Prostate gland (tissue), 2 donors: ENCODE data around the gene CORO1C. TPM values are rescaled to one million over a fixed set of nuclear protein-coding genes. Genes with fewer than 3 reads are reported as not detected.

ENCODE experiments used
- DNase-seq: peaks from one replicate; pipeline ENCODE4 v3.0.0-alpha.2; 2019; ENCODE audit warnings: low spot score
- H3K27ac ChIP-seq, 2 donors: fragments of 200-600 bp; sonication (generic); 2 replicates each; pipeline ENCODE4 v1.5.1; 2017 to 2019
- H3K27me3 ChIP-seq: fragments of 200-600 bp; sonication (generic); replicated peaks from 2 replicates; pipeline ENCODE4 v1.5.1; 2019; ENCODE audit not compliant: insufficient read depth
- H3K36me3 ChIP-seq, 2 donors: fragments of 200-600 bp; sonication (generic); 1 replicate in 1 of 2; 2 replicates in 1 of 2; pipeline versions ENCODE4 v1.5.1 to v1.8.1; 2017 to 2019
- H3K4me1 ChIP-seq: fragments of 200-600 bp; sonication (generic); replicated peaks from 2 replicates; pipeline ENCODE4 v1.5.1; 2019
- H3K4me3 ChIP-seq, 2 donors: fragments of 200-600 bp; sonication (generic); 2 replicates each; pipeline ENCODE4 v1.5.1; 2017 to 2019
- H3K9me3 ChIP-seq: fragments of 200-600 bp; sonication (generic); 2 replicates; pipeline ENCODE4 v1.5.1; 2017
- CTCF ChIP-seq, 4 experiments: fragments of 200-600 bp in 2 of 4; fragments of 450-650 bp in 2 of 4; sonication (generic) in 2 of 4; IDR thresholded peaks; 1 replicate in 3 of 4; 2 replicates in 1 of 4; pipeline ENCODE4 v1.5.1; 2016 to 2019; ENCODE audit warnings: antibody characterized with exemption in 4 of 4, mild to moderate bottlenecking in 2 of 4, moderate library complexity in 2 of 4
- POLR2A ChIP-seq: fragments of 450-650 bp; IDR thresholded peaks from one replicate; pipeline ENCODE4 v1.6.1; 2016; ENCODE audit warnings: antibody characterized with exemption, mild to moderate bottlenecking
- POLR2AphosphoS5 ChIP-seq: sonication (generic); formaldehyde crosslinking; IDR thresholded peaks from one replicate; pipeline ENCODE4 v1.6.1; 2017; ENCODE audit warnings: antibody characterized with exemption
- WGBS: methylation state at CpG from one replicate; pipeline ENCODE4 v1.1.5; 2018; 5-methylcytosine and 5-hydroxymethylcytosine counted together
- intact Hi-C: fragments of 100-400 bp; cut with DNase I; formaldehyde crosslinking; loops from one replicate; pipeline ENCODE4 v1.14.2; 2022
- total RNA-seq, 2 donors: library from RNA; depleted of rRNA; stranded (reverse); fragments of >200 nt; gene quantifications; one replicate each; pipeline ENCODE4 v1.1.0, GENCODE V29; 2016

CORO1C gene
- total RNA-seq, 2 donors from 2014 or later: 34.9 to 105 TPM

GRCh38 chr12:108683906-108684556 is 47.3 kb downstream of the CORO1C start:
- Histone ChIP-seq H3K27me3 (no peaks in the 10 kb centered on the region), H3K36me3 (no peaks in the 10 kb centered on the region), H3K27ac (peak overlapping the region in 1 of 2 donors; percentile 14), H3K4me3 (no peak overlapping the region), H3K9me3 (no peaks in the 10 kb centered on the region), H3K4me1 (no peaks in the 10 kb centered on the region)
- TF ChIP-seq POLR2AphosphoS5 (no peak), POLR2A (no peak), CTCF (IDR thresholded peaks at IDR 0.05) (no peak)
- DNase-seq: no peak
- intact Hi-C loops: no loop called here
- WGBS: 84% methylated on average over 4 of the region's 4 CpGs

- DNase-seq: no peak
- no peak for TF ChIP-seq CTCF (IDR thresholded peaks at IDR 0.05)
- TF ChIP-seq POLR2A: no peak
- TF ChIP-seq POLR2AphosphoS5: no peak
- H3K4me3 ChIP-seq: no peak overlapping the region
- 92% methylated on average over 1 of the region's 1 CpG for WGBS
- no peaks in the 10 kb centered on the region for H3K4me1 ChIP-seq
- no peak overlapping the region for H3K27ac ChIP-seq
- no peaks in the 10 kb centered on the region for H3K9me3 ChIP-seq
- no peaks in the 10 kb centered on the region for H3K27me3 ChIP-seq
- no peaks in the 10 kb centered on the region for H3K36me3 ChIP-seq
- intact Hi-C loops: no loop called here
Measured at GRCh38 chr12:108681317-108681716, 50.0 kb downstream of the CORO1C start.

- no peak overlapping the region for H3K27ac ChIP-seq
- intact Hi-C loops: no loop called here
- WGBS: 88% methylated on average over 1 of the region's 1 CpG
Measured at GRCh38 chr12:108679106-108679681, 52.1 kb downstream of the CORO1C start.

GRCh38 chr12:108678104-108678730 is 53.1 kb downstream of the CORO1C start:
- Histone ChIP-seq H3K27ac (no peak overlapping the region), H3K36me3 (no peaks in the 10 kb centered on the region), H3K4me1 (no peaks in the 10 kb centered on the region), H3K27me3 (no peaks in the 10 kb centered on the region), H3K9me3 (no peaks in the 10 kb centered on the region), H3K4me3 (no peak overlapping the region)
- no peak for TF ChIP-seq POLR2A
- DNase-seq: no peak
- 85% methylated on average over 9 of the region's 9 CpGs for WGBS
- intact Hi-C loops: no loop called here

More at GRCh38 chr12:108679106-108679681, 52.1 kb downstream of the CORO1C start:
- DNase-seq: no peak
- Histone ChIP-seq H3K9me3 (no peaks in the 10 kb centered on the region), H3K4me3 (no peak overlapping the region), H3K27me3 (no peaks in the 10 kb centered on the region), H3K4me1 (no peaks in the 10 kb centered on the region), H3K36me3 (no peaks in the 10 kb centered on the region)
- TF ChIP-seq CTCF (IDR thresholded peaks at IDR 0.05) (no peak), POLR2A (no peak), POLR2AphosphoS5 (no peak)

GRCh38 chr12:108677381-108677780 is 53.9 kb downstream of the CORO1C start:
- H3K9me3 ChIP-seq: no peaks in the 10 kb centered on the region

More at GRCh38 chr12:108677381-108677780, 53.9 kb downstream of the CORO1C start:
- intact Hi-C loops: no loop called here
- TF ChIP-seq POLR2AphosphoS5 (no peak), CTCF (IDR thresholded peaks at IDR 0.05) (no peak), POLR2A (no peak)
- no peaks in the 10 kb centered on the region for H3K4me1 ChIP-seq
- H3K36me3 ChIP-seq: no peaks in the 10 kb centered on the region
- no peaks in the 10 kb centered on the region for H3K27me3 ChIP-seq
- DNase-seq: no peak
- WGBS: 77% methylated on average over 3 of the region's 3 CpGs
- no peak overlapping the region for H3K27ac ChIP-seq
- no peak overlapping the region for H3K4me3 ChIP-seq
